Parathyroid adenoma (tissue), 2 donors: ENCODE measurements around the gene WDR18.
A peak's percentile ranks its signal among the peaks of the same experiment; 100 is the strongest.

Source experiments
- H2AFZ ChIP-seq: fragments of 300-600 bp; sonication (generic); one replicate; pipeline ENCODE4 v1.7.0; 2017; ENCODE audit warnings: antibody characterized with exemption, mild to moderate bottlenecking
- H3K27ac ChIP-seq: fragments of 300-600 bp; sonication (generic); one replicate; pipeline ENCODE4 v1.7.0; 2017
- H3K27me3 ChIP-seq: fragments of 300-600 bp; sonication (generic); one replicate; pipeline ENCODE4 v1.7.0; 2017; ENCODE audit warnings: low read length; ENCODE audit not compliant: control insufficient read depth, insufficient read depth
- H3K36me3 ChIP-seq: fragments of 300-600 bp; sonication (generic); one replicate; pipeline ENCODE4 v1.7.0; 2017; ENCODE audit warnings: low read length; ENCODE audit not compliant: control insufficient read depth, insufficient read depth
- H3K4me1 ChIP-seq: fragments of 300-600 bp; sonication (generic); one replicate; pipeline ENCODE4 v1.7.0; 2017; ENCODE audit warnings: control low read depth
- H3K4me2 ChIP-seq: fragments of 300-600 bp; sonication (generic); one replicate; pipeline ENCODE4 v1.7.0; 2017; ENCODE audit warnings: low read length
- H3K4me3 ChIP-seq: fragments of 300-600 bp; sonication (generic); one replicate; pipeline ENCODE4 v1.7.0; 2017; ENCODE audit warnings: low read depth, low read length
- H3K79me2 ChIP-seq: fragments of 300-600 bp; sonication (generic); one replicate; pipeline ENCODE4 v1.7.0; 2017; ENCODE audit warnings: control low read depth
- H3K9ac ChIP-seq: fragments of 300-600 bp; sonication (generic); one replicate; pipeline ENCODE4 v1.7.0; 2017; ENCODE audit warnings: mild to moderate bottlenecking
- H3K9me3 ChIP-seq: fragments of 300-600 bp; sonication (generic); one replicate; pipeline ENCODE4 v1.7.0; 2017; ENCODE audit warnings: low read length; ENCODE audit not compliant: control insufficient read depth
- CTCF ChIP-seq: fragments of 300-600 bp; sonication (generic); IDR thresholded peaks from one replicate; pipeline ENCODE4 v1.7.0; 2017; ENCODE audit warnings: antibody characterized with exemption, mild to moderate bottlenecking
- donor health status: primary hyperparathyroidism.

Gene WDR18

GRCh38 chr19:948842-949496 is 35.2 kb upstream of the WDR18 start:
- no peak overlapping the region for H3K4me2 ChIP-seq
- peaks cover 10% of the 10 kb centered on the region for H3K4me1 ChIP-seq
- H3K27ac ChIP-seq = no peak overlapping the region
- H2AFZ ChIP-seq = no peak overlapping the region
- H3K27me3 ChIP-seq = no peaks in the 10 kb centered on the region
- no peak for TF ChIP-seq CTCF
- no peak overlapping the region for H3K4me3 ChIP-seq
- no peaks in the 10 kb centered on the region for H3K36me3 ChIP-seq
- no peaks in the 10 kb centered on the region for H3K9me3 ChIP-seq
- peaks cover 71% of the 10 kb centered on the region for H3K79me2 ChIP-seq
- no peak overlapping the region for H3K9ac ChIP-seq

GRCh38 chr19:950352-951066 is 33.6 kb upstream of the WDR18 start:
- peaks cover 10% of the 10 kb centered on the region for H3K4me1 ChIP-seq
- H3K4me3 ChIP-seq = no peak overlapping the region
- H3K27me3 ChIP-seq = no peaks in the 10 kb centered on the region
- TF ChIP-seq CTCF = no peak
- no peak overlapping the region for H3K4me2 ChIP-seq
- no peak overlapping the region for H3K9ac ChIP-seq
- no peaks in the 10 kb centered on the region for H3K36me3 ChIP-seq
- H3K27ac ChIP-seq = no peak overlapping the region
- H3K9me3 ChIP-seq = no peaks in the 10 kb centered on the region
- H2AFZ ChIP-seq = no peak overlapping the region
- H3K79me2 ChIP-seq = peaks cover 68% of the 10 kb centered on the region

- H3K27me3 ChIP-seq = no peaks in the 10 kb centered on the region
- H3K9me3 ChIP-seq = no peaks in the 10 kb centered on the region
- H3K4me1 ChIP-seq = peaks cover 10% of the 10 kb centered on the region
- no peak overlapping the region for H3K9ac ChIP-seq
- no peak for TF ChIP-seq CTCF
- no peak overlapping the region for H2AFZ ChIP-seq
- no peaks in the 10 kb centered on the region for H3K36me3 ChIP-seq
- H3K4me2 ChIP-seq = peak overlapping the region; percentile 87
- peaks cover 67% of the 10 kb centered on the region for H3K79me2 ChIP-seq
- H3K4me3 ChIP-seq = no peak overlapping the region
- H3K27ac ChIP-seq = no peak overlapping the region
These were observed 32.0 kb upstream of the WDR18 start for GRCh38 chr19:952049-952679.

GRCh38 chr19:952680-953444 is 31.3 kb upstream of the WDR18 start:
- Histone ChIP-seq H3K4me2 (peak overlapping the region; percentile 87), H3K4me1 (peaks cover 10% of the 10 kb centered on the region), H3K9me3 (no peaks in the 10 kb centered on the region), H3K27me3 (no peaks in the 10 kb centered on the region), H3K36me3 (no peaks in the 10 kb centered on the region), H3K79me2 (peaks cover 62% of the 10 kb centered on the region), H2AFZ (no peak overlapping the region), H3K27ac (no peak overlapping the region), H3K4me3 (peak overlapping the region; percentile 44), H3K9ac (no peak overlapping the region)
- TF ChIP-seq CTCF = no peak
